Activated CD4-positive, alpha-beta T cell treated with anti-CD3 and anti-CD28 coated beads for 24 hours (primary cell): ENCODE results near the gene IL4.

ENCODE experiments used
- DNase-seq, 2 donors: peaks; one replicate each; pipeline ENCODE4 v3.0.0-alpha.2; 2020; ENCODE audit warnings: low read depth in 2 of 2

The IL4 gene

GRCh38 chr5:132695956-132696355, 22.2 kb downstream of the IL4 start:
- DNase-seq, result no peak

- no peak for DNase-seq
These were observed 31.1 kb downstream of the IL4 start for GRCh38 chr5:132704875-132705274.

- DNase-seq, result no peak
These were observed 34.9 kb downstream of the IL4 start for GRCh38 chr5:132708645-132709044.

GRCh38 chr5:132714456-132715307, 40.9 kb downstream of the IL4 start:
- no peak for DNase-seq

GRCh38 chr5:132718544-132719312, 44.9 kb downstream of the IL4 start:
- no peak for DNase-seq

GRCh38 chr5:132725745-132726144, 52.0 kb downstream of the IL4 start:
- DNase-seq, result no peak

- DNase-seq, result no peak
These were observed 56.1 kb downstream of the IL4 start for GRCh38 chr5:132729896-132730295.
